ENCODE data around the gene MT3. TPM values are rescaled to one million over a fixed set of nuclear protein-coding genes. Genes with fewer than 3 reads are reported as not detected.
A peak's percentile ranks its signal among the peaks of the same experiment; 100 is the strongest.

The MT3 gene
- not detected in 2 replicates for total RNA-seq (2021)
- Bru-seq, nascent RNA: not detected
- BruChase-seq, experiment 1, labeled RNA remaining after a 2-hour chase: not detected
- BruChase-seq, experiment 2, labeled RNA remaining after a 6-hour chase: not detected
- long read RNA-seq: 0 reads

DNA sequence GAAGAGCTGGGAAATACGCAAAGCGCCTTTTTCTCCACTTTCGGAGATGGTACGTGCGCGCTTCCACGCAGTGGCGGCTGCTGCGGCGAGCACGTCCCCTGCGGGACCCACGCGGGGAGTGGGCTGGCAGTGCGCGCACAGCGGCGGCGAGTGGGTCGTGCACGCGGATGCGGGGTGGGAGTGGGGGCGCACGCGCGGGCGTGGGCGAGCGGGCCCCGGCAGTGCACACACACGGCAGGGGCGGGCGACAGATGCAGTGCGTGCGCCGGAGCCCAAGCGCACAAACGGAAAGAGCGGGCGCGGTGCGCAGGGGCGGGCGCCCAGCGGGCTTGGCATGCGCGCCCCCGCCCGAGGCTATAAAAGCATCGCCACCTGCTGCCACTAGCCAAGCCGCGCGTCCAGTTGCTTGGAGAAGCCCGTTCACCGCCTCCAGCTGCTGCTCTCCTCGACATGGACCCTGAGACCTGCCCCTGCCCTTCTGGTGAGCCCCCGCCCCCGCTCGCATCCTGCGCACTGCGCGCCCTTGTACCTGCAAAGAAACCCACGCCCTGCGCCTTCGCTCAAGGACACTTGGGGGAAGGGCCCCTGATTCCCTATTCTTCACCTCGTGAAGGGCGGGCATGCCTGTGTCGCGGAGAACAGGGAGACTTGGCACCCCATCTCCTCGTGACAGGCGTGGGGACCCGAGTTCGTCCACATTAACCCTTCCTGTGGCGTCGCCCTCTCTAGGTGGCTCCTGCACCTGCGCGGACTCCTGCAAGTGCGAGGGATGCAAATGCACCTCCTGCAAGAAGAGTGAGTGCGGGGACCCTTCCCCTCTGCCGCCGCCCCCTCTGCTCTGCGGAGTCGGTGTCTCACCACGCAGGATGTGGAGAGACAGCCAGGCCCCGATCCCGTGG, at the start of gene MT3:
Gene MT3, plus strand, starts transcription at position 388 of the 899 bp plus-strand sequence. Its CDS starts 63 bp downstream, at position 451.
- no peaks in the 10 kb centered on the region for H3K4me1 ChIP-seq (replicated peaks; ENCODE audit: insufficient read depth)
- H2AFZ ChIP-seq: no peak within 1 kb of the TSS
- H3K36me3 ChIP-seq (ENCODE audit: low read depth): no peaks in the 10 kb centered on the region
- no peaks in the 10 kb centered on the region for H3F3A ChIP-seq (ENCODE audit: insufficient read depth, low read depth)
- H3K79me2 ChIP-seq (ENCODE audit: low read depth): no peaks in the 10 kb centered on the region
- no peak within 1 kb of the TSS for H3K4me3 ChIP-seq
- intact Hi-C loops (cut with micrococcal nuclease; ENCODE audit: unreplicated experiment): no loop called here
- H3K9me3 ChIP-seq (ENCODE audit: insufficient read depth, low read depth): no peaks in the 10 kb centered on the region
- H3K27ac ChIP-seq: no peak within 1 kb of the TSS
- TF ChIP-seq EZH2 (IDR thresholded peaks at IDR 0.05; ENCODE audit: low read depth): no peak
- TF ChIP-seq, protein P1, sequence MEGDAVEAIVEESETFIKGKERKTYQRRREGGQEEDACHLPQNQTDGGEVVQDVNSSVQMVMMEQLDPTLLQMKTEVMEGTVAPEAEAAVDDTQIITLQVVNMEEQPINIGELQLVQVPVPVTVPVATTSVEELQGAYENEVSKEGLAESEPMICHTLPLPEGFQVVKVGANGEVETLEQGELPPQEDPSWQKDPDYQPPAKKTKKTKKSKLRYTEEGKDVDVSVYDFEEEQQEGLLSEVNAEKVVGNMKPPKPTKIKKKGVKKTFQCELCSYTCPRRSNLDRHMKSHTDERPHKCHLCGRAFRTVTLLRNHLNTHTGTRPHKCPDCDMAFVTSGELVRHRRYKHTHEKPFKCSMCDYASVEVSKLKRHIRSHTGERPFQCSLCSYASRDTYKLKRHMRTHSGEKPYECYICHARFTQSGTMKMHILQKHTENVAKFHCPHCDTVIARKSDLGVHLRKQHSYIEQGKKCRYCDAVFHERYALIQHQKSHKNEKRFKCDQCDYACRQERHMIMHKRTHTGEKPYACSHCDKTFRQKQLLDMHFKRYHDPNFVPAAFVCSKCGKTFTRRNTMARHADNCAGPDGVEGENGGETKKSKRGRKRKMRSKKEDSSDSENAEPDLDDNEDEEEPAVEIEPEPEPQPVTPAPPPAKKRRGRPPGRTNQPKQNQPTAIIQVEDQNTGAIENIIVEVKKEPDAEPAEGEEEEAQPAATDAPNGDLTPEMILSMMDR (conservative IDR thresholded peaks at IDR 0.05): no peak
- ChIA-PET CTCF (no interaction called here), POLR2A (ENCODE audit: unreplicated experiment) (no interaction called here)
- no peaks in the 10 kb centered on the region; the same call in 1 of the 2 replicates for H3K27me3 ChIP-seq (ENCODE audit: insufficient read depth, low read depth)
- H3K9me2 ChIP-seq (ENCODE audit: insufficient read depth): no peaks in the 10 kb centered on the region
- no peaks in the 10 kb centered on the region for H4K20me1 ChIP-seq (ENCODE audit: insufficient read depth)
- peak in 1 of 2 experiments; percentile 48 for DNase-seq
- no peak within 1 kb of the TSS for H3K4me2 ChIP-seq
- no TSS peak for BruUV-seq (replicated peaks)

DNA sequence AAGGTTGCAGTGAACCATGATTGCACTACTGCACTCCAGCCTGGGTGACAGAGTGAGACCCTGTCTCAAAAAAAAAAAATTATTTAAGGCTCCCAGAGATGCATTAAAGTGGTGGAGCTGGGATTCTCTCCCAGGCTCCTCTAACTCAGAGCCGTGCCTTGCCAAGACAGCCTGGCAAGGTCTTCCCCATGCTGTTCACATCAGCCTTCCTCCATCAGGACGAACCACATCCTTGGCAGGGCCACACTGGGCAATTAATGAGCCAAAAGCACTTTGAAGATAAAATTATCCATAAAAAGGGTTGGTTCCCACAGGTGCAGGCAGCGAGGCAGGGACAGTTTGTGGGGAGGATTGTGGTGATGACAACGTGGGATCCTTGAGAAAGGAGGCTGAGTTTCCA, 49.7 kb upstream of the MT3 start:
- intact Hi-C loops (cut with micrococcal nuclease; ENCODE audit: unreplicated experiment): no loop called here
- ChIA-PET POLR2A (ENCODE audit: unreplicated experiment) (no interaction called here), CTCF (interaction anchor here (0.6 kb wide), 1 partner anchor 700 kb away, joined by 3 read pairs; no protein-coding TSS in a partner anchor)
- Histone ChIP-seq H3K9me3 (ENCODE audit: insufficient read depth, low read depth) (no peaks in the 10 kb centered on the region; the same call in 1 of the 2 replicates), H3K27ac (no peak overlapping the region), H2AFZ (no peak overlapping the region), H4K20me1 (ENCODE audit: insufficient read depth) (no peaks in the 10 kb centered on the region), H3K79me2 (ENCODE audit: low read depth) (no peaks in the 10 kb centered on the region), H3K4me3 (no peak overlapping the region), H3F3A (ENCODE audit: insufficient read depth, low read depth) (no peaks in the 10 kb centered on the region), H3K4me1 (replicated peaks; ENCODE audit: insufficient read depth) (no peaks in the 10 kb centered on the region), H3K27me3 (ENCODE audit: insufficient read depth, low read depth) (no peaks in the 10 kb centered on the region), H3K4me2 (0 out of 2 replicates have a peak overlapping the region, but pooled peaks have one; percentile 6), H3K36me3 (ENCODE audit: low read depth) (no peaks in the 10 kb centered on the region), H3K9me2 (ENCODE audit: insufficient read depth) (no peaks in the 10 kb centered on the region)
- no peak for TF ChIP-seq EZH2 (IDR thresholded peaks at IDR 0.05; ENCODE audit: low read depth)
- TF ChIP-seq, protein P1 (conservative IDR thresholded peaks at IDR 0.05): no peak
- BruUV-seq (replicated peaks): no TSS peak
- no peak for DNase-seq

GRCh38 chr16:56542039-56542438, 47.3 kb upstream of the MT3 start:
- Histone ChIP-seq H3K27me3 (ENCODE audit: insufficient read depth, low read depth) (no peaks in the 10 kb centered on the region), H3K27ac (no peak overlapping the region), H3K79me2 (ENCODE audit: low read depth) (no peaks in the 10 kb centered on the region), H3K36me3 (ENCODE audit: low read depth) (no peaks in the 10 kb centered on the region), H3K4me1 (replicated peaks; ENCODE audit: insufficient read depth) (no peaks in the 10 kb centered on the region), H4K20me1 (ENCODE audit: insufficient read depth) (no peaks in the 10 kb centered on the region), H3K4me3 (no peak overlapping the region), H3K9me3 (ENCODE audit: insufficient read depth, low read depth) (no peaks in the 10 kb centered on the region; the same call in 1 of the 2 replicates), H3K9me2 (ENCODE audit: insufficient read depth) (no peaks in the 10 kb centered on the region), H3F3A (ENCODE audit: insufficient read depth, low read depth) (peaks cover 1% of the 10 kb centered on the region; the same call in 1 of the 2 replicates), H2AFZ (no peak overlapping the region; the same call in 1 of the 2 replicates), H3K4me2 (no peak overlapping the region)
- POLR2A ChIA-PET (ENCODE audit: unreplicated experiment): no interaction called here
- TF ChIP-seq EZH2 (IDR thresholded peaks at IDR 0.05; ENCODE audit: low read depth): no peak
- TF ChIP-seq, protein P1 (conservative IDR thresholded peaks at IDR 0.05): no peak
- BruUV-seq (replicated peaks): no TSS peak
- intact Hi-C loops (cut with micrococcal nuclease; ENCODE audit: unreplicated experiment): no loop called here
- no peak for DNase-seq
- CTCF ChIA-PET: no interaction called here

Measured in PC-9 (cell line).